ENCODE results near the gene ZNF318. TPM values are rescaled to one million over a fixed set of nuclear protein-coding genes. Genes with fewer than 3 reads are reported as not detected.

Gene ZNF318
- total RNA-seq, 1 experiment from 2014 or later: 24.3 TPM

- no peaks in the 10 kb centered on the region for H3K9me3 Mint-ChIP-seq
- POLR2A ChIA-PET: no interaction called here
- peaks cover 22% of the 10 kb centered on the region for H3K4me1 Mint-ChIP-seq
- H3K27me3 Mint-ChIP-seq (ENCODE audit: low read depth): no peaks in the 10 kb centered on the region
- no peak overlapping the region for H3K27ac Mint-ChIP-seq
- ATAC-seq (no peak), DNase-seq (ENCODE audit: low spot score) (no peak)
- H3K4me3 Mint-ChIP-seq: no peak overlapping the region
- CTCF ChIA-PET: interaction anchor here (2.3 kb wide), 1 partner anchor 31 kb away, joined by 6 read pairs; no protein-coding TSS in a partner anchor
- peaks cover 5% of the 10 kb centered on the region for H3K36me3 Mint-ChIP-seq
- no peak for TF ChIP-seq FOXK1 (CRISPR knock-in tag; IDR thresholded peaks at IDR 0.05)
- no peak for TF ChIP-seq ERG (CRISPR knock-in tag; IDR thresholded peaks at IDR 0.05)
- no peak for TF ChIP-seq HMGA2 (CRISPR knock-in tag; IDR thresholded peaks at IDR 0.05)
- no peak for TF ChIP-seq E2F1 (CRISPR knock-in tag; IDR thresholded peaks at IDR 0.05)
- no peak for TF ChIP-seq HMGXB4 (CRISPR knock-in tag; IDR thresholded peaks at IDR 0.05)
- no peak for TF ChIP-seq FOXP1 (CRISPR knock-in tag; IDR thresholded peaks at IDR 0.05; ENCODE audit: borderline replicate concordance)
- TF ChIP-seq NR3C1 (CRISPR knock-in tag; conservative IDR thresholded peaks at IDR 0.05; ENCODE audit: low read depth): no peak
- TF ChIP-seq ZNF219 (CRISPR knock-in tag; IDR thresholded peaks at IDR 0.05; ENCODE audit: borderline replicate concordance): no peak
- TF ChIP-seq STAT6 (CRISPR knock-in tag; conservative IDR thresholded peaks at IDR 0.05; ENCODE audit: low read depth): no peak
- TF ChIP-seq JUN (CRISPR knock-in tag; IDR thresholded peaks at IDR 0.05): no peak
- no peak for TF ChIP-seq ZSCAN18 (CRISPR knock-in tag; IDR thresholded peaks at IDR 0.05)
- TF ChIP-seq ARID4B (CRISPR knock-in tag; IDR thresholded peaks at IDR 0.05; ENCODE audit: borderline replicate concordance): no peak
- TF ChIP-seq TEAD4 (CRISPR knock-in tag; IDR thresholded peaks at IDR 0.05): no peak
- TF ChIP-seq NFE2L1 (CRISPR knock-in tag; IDR thresholded peaks at IDR 0.05): no peak
- TF ChIP-seq PRDM15 (CRISPR knock-in tag; IDR thresholded peaks at IDR 0.05): no peak
- no peak for TF ChIP-seq ZBTB21 (CRISPR knock-in tag; IDR thresholded peaks at IDR 0.05; ENCODE audit: borderline replicate concordance)
- TF ChIP-seq AR (CRISPR knock-in tag; IDR thresholded peaks at IDR 0.05): no peak
Measured at GRCh38 chr6:43303751-43304331, 65.6 kb downstream of the ZNF318 start.

Data from WTC11 (cell line).